Measurements from ENCODE around the gene DYRK1B. TPM values are rescaled to one million over a fixed set of nuclear protein-coding genes. Genes with fewer than 3 reads are reported as not detected.

The DYRK1B gene
- total RNA-seq, 1 experiment from 2014 or later: 2.4 TPM

- no TSS peak for BruUV-seq (replicated peaks)
- ATAC-seq (no peak), DNase-seq (no peak)
- Histone ChIP-seq H3K9me2 (replicated peaks; ENCODE audit: low read length) (no peaks in the 10 kb centered on the region), H3K27ac (ENCODE audit: low read length) (no peak overlapping the region), H3K4me3 (ENCODE audit: low read length) (no peak overlapping the region), H4K20me1 (ENCODE audit: low read length) (peaks cover 21% of the 10 kb centered on the region), H3F3A (ENCODE audit: low read length, unreplicated experiment) (no peaks in the 10 kb centered on the region), H2AFZ (ENCODE audit: low read length) (no peak overlapping the region), H3K4me2 (ENCODE audit: low read length) (no peak overlapping the region), H3K27me3 (ENCODE audit: low read length) (no peaks in the 10 kb centered on the region), H3K9me3 (ENCODE audit: low read length) (no peaks in the 10 kb centered on the region), H3K36me3 (ENCODE audit: low read depth, low read length) (no peaks in the 10 kb centered on the region), H3K4me1 (ENCODE audit: insufficient read depth, low read length) (peaks cover 32% of the 10 kb centered on the region), H3K79me2 (ENCODE audit: low read length) (peaks cover 29% of the 10 kb centered on the region), H3K9ac (ENCODE audit: low read length) (no peak overlapping the region)
- ChIA-PET POLR2A (ENCODE audit: unreplicated experiment) (no interaction called here), CTCF (interaction anchor here (0.8 kb wide), 1 partner anchor 112 kb away, joined by 4 read pairs; no protein-coding TSS in a partner anchor)
- no peak for TF ChIP-seq EZH2phosphoT487 (IDR thresholded peaks at IDR 0.05; ENCODE audit: borderline replicate concordance, low read length)
- TF ChIP-seq, protein P1, sequence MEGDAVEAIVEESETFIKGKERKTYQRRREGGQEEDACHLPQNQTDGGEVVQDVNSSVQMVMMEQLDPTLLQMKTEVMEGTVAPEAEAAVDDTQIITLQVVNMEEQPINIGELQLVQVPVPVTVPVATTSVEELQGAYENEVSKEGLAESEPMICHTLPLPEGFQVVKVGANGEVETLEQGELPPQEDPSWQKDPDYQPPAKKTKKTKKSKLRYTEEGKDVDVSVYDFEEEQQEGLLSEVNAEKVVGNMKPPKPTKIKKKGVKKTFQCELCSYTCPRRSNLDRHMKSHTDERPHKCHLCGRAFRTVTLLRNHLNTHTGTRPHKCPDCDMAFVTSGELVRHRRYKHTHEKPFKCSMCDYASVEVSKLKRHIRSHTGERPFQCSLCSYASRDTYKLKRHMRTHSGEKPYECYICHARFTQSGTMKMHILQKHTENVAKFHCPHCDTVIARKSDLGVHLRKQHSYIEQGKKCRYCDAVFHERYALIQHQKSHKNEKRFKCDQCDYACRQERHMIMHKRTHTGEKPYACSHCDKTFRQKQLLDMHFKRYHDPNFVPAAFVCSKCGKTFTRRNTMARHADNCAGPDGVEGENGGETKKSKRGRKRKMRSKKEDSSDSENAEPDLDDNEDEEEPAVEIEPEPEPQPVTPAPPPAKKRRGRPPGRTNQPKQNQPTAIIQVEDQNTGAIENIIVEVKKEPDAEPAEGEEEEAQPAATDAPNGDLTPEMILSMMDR (conservative IDR thresholded peaks at IDR 0.05; ENCODE audit: low read depth, low read length): no peak
- TF ChIP-seq EZH2 (IDR thresholded peaks at IDR 0.05; ENCODE audit: low read length, unreplicated experiment): no peak
- intact Hi-C loops (cut with micrococcal nuclease): no loop called here
Observed at GRCh38 chr19:39848392-39848791, 14.4 kb upstream of the DYRK1B start.

DNA sequence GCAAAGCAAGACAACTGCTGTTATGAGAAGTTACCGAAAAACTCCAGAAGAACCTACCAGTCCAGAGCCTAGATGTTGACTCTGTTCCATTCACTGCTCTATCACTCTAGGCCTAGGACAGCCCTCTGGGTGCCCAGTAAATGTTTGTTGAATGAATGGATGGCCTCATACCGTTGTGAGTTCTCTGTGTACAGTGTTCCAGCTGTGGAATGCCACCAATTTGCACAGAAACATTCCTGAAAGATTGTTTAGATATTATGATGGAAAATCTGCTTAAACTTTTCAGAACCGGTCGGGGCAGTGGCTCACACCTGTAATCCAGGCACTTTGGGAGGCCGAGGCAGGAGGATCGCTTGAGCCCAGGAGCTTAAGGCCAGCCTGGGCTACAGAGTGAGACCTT is 13.6 kb upstream of the DYRK1B start:
- ChIA-PET POLR2A (ENCODE audit: unreplicated experiment) (no interaction called here), CTCF (interaction anchor here (0.8 kb wide), 1 partner anchor 113 kb away, joined by 4 read pairs; no protein-coding TSS in a partner anchor)
- H3K9me2 ChIP-seq (replicated peaks; ENCODE audit: low read length): no peaks in the 10 kb centered on the region
- no peak overlapping the region for H2AFZ ChIP-seq (ENCODE audit: low read length)
- no peak overlapping the region for H3K4me3 ChIP-seq (ENCODE audit: low read length)
- no peaks in the 10 kb centered on the region for H3K27me3 ChIP-seq (ENCODE audit: low read length)
- H4K20me1 ChIP-seq (ENCODE audit: low read length): peaks cover 29% of the 10 kb centered on the region
- no TSS peak for BruUV-seq (replicated peaks)
- H3K9ac ChIP-seq (ENCODE audit: low read length): no peak overlapping the region
- no peaks in the 10 kb centered on the region for H3F3A ChIP-seq (ENCODE audit: low read length, unreplicated experiment)
- H3K9me3 ChIP-seq (ENCODE audit: low read length): no peaks in the 10 kb centered on the region
- no peak overlapping the region for H3K27ac ChIP-seq (ENCODE audit: low read length)
- H3K4me2 ChIP-seq (ENCODE audit: low read length): no peak overlapping the region
- H3K36me3 ChIP-seq (ENCODE audit: low read depth, low read length): no peaks in the 10 kb centered on the region
- ATAC-seq: no peak
- H3K4me1 ChIP-seq (ENCODE audit: insufficient read depth, low read length): peaks cover 41% of the 10 kb centered on the region
- TF ChIP-seq EZH2 (IDR thresholded peaks at IDR 0.05; ENCODE audit: low read length, unreplicated experiment) (no peak), EZH2phosphoT487 (IDR thresholded peaks at IDR 0.05; ENCODE audit: borderline replicate concordance, low read length) (no peak)
- TF ChIP-seq, protein P1 (conservative IDR thresholded peaks at IDR 0.05; ENCODE audit: low read depth, low read length): no peak
- no peak for DNase-seq
- peaks cover 38% of the 10 kb centered on the region for H3K79me2 ChIP-seq (ENCODE audit: low read length)
- intact Hi-C loops (cut with micrococcal nuclease): no loop called here

DNA sequence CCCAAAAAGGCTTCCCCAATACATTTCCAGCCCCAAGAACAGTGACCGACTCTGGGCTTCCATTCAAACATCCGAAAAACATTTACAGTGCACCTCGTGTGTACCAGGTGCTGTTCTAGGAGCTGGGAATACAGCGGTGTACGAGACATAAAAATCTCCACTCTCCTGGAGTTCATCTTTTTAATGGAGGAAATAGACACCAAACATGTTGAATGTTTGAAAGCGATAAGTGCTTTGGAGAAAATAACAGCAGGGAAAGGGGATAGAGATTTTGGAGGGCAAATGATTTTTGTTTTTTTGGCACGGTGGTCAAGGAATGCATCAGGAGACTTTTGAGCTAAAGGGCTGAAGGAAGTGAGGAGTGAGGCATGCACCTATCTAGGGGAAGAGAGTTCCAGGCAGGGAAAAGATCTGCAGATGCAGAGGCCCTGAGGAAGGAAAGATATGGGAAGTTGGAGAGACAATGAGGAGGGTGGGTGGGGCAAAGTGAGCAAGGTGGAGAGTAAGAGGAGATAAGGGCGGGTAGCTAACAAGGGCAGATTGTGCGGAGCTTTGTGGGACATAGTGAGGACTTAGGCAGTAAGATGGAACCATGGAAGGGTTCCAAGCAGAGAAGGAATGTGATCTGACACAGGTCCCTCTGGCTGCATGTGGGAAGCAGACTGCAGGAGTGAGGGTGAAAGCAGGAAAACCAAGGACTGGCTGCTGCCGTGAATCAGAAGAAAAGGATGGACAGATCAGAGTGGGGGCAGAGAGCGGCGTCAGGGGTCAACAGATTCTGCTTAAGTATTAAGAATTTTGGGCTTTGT is 12.9 kb upstream of the DYRK1B start:
- no peaks in the 10 kb centered on the region for H3K27me3 ChIP-seq (ENCODE audit: low read length)
- H4K20me1 ChIP-seq (ENCODE audit: low read length): peaks cover 31% of the 10 kb centered on the region
- no peaks in the 10 kb centered on the region for H3K9me3 ChIP-seq (ENCODE audit: low read length)
- no peak for TF ChIP-seq EZH2phosphoT487 (IDR thresholded peaks at IDR 0.05; ENCODE audit: borderline replicate concordance, low read length)
- TF ChIP-seq, protein P1 (conservative IDR thresholded peaks at IDR 0.05; ENCODE audit: low read depth, low read length): no peak
- no peak for TF ChIP-seq EZH2 (IDR thresholded peaks at IDR 0.05; ENCODE audit: low read length, unreplicated experiment)
- peak overlapping the region; percentile 97 for H3K4me2 ChIP-seq (ENCODE audit: low read length)
- CTCF ChIA-PET: no interaction called here
- ATAC-seq (no peak), DNase-seq (no peak)
- H3K27ac ChIP-seq (ENCODE audit: low read length): 0 out of 2 replicates have a peak overlapping the region, but pooled peaks have one; percentile 7
- peak overlapping the region; percentile 95 for H2AFZ ChIP-seq (ENCODE audit: low read length)
- no peaks in the 10 kb centered on the region for H3F3A ChIP-seq (ENCODE audit: low read length, unreplicated experiment)
- intact Hi-C loops (cut with micrococcal nuclease): no loop called here
- H3K79me2 ChIP-seq (ENCODE audit: low read length): peaks cover 44% of the 10 kb centered on the region
- POLR2A ChIA-PET (ENCODE audit: unreplicated experiment): no interaction called here
- H3K9ac ChIP-seq (ENCODE audit: low read length): peak overlapping the region; percentile 99
- H3K36me3 ChIP-seq (ENCODE audit: low read depth, low read length): no peaks in the 10 kb centered on the region
- no peaks in the 10 kb centered on the region for H3K9me2 ChIP-seq (replicated peaks; ENCODE audit: low read length)
- peak overlapping the region; percentile 99 for H3K4me3 ChIP-seq (ENCODE audit: low read length)
- TSS peak; percentile 99 for BruUV-seq (replicated peaks)
- peaks cover 44% of the 10 kb centered on the region for H3K4me1 ChIP-seq (ENCODE audit: insufficient read depth, low read length)
